Loucy (cell line): ENCODE measurements around the gene SPECC1.

Source experiments
- H2AFZ ChIP-seq: fragments of 200-600 bp; sonication (generic); 2 replicates; pipeline ENCODE4 v1.6.0; 2016; ENCODE audit warnings: antibody characterized with exemption, mild to moderate bottlenecking, low read length, moderate library complexity
- H3F3A ChIP-seq: fragments of 200-600 bp; 2 replicates; pipeline ENCODE4 v1.6.0; 2016; ENCODE audit warnings: antibody characterized with exemption, low read depth, mild to moderate bottlenecking
- H3K27me3 ChIP-seq: fragments of 200-600 bp; sonication (generic); 2 replicates; pipeline ENCODE4 v1.6.1; 2014; ENCODE audit warnings: low read length, mild to moderate bottlenecking; ENCODE audit not compliant: insufficient read depth, poor library complexity, severe bottlenecking
- H3K36me3 ChIP-seq: fragments of 200-600 bp; sonication (generic); 2 replicates; pipeline ENCODE4 v1.6.1; 2016; ENCODE audit warnings: low read length; ENCODE audit not compliant: insufficient read depth
- H3K4me1 ChIP-seq: fragments of 200-600 bp; sonication (generic); 2 replicates; pipeline ENCODE4 v1.5.1; 2014; ENCODE audit warnings: low read length, mild to moderate bottlenecking; ENCODE audit not compliant: insufficient read depth, poor library complexity, severe bottlenecking
- H3K4me2 ChIP-seq: fragments of 200-600 bp; sonication (generic); 2 replicates; pipeline ENCODE4 v1.6.0; 2014; ENCODE audit warnings: antibody characterized with exemption, low read length, low read depth, mild to moderate bottlenecking; ENCODE audit not compliant: poor library complexity, severe bottlenecking
- H3K4me3 ChIP-seq: fragments of 200-600 bp; sonication (generic); 2 replicates; pipeline ENCODE4 v1.5.1; 2014; ENCODE audit warnings: low read length, mild to moderate bottlenecking, mixed read lengths; ENCODE audit not compliant: poor library complexity, severe bottlenecking
- H3K79me2 ChIP-seq: fragments of 200-600 bp; sonication (generic); 2 replicates; pipeline ENCODE4 v1.6.1; 2014; ENCODE audit warnings: low read length; ENCODE audit not compliant: insufficient read depth
- H3K9ac ChIP-seq: fragments of 200-600 bp; sonication (generic); 2 replicates; pipeline ENCODE4 v1.6.0; 2014; ENCODE audit warnings: mild to moderate bottlenecking, low read depth, low read length, moderate library complexity; ENCODE audit not compliant: poor library complexity, severe bottlenecking
- H3K9me2 ChIP-seq: fragments of 200-600 bp; sonication (generic); replicated peaks from 2 replicates; pipeline ENCODE4 v1.6.1; 2016; ENCODE audit warnings: low read depth, low read length, mixed read lengths
- H3K9me3 ChIP-seq: fragments of 200-600 bp; sonication (generic); 2 replicates; pipeline ENCODE4 v1.6.1; 2014; ENCODE audit warnings: mild to moderate bottlenecking, antibody characterized with exemption, low read length, low read depth; ENCODE audit not compliant: insufficient read depth
- H4K20me1 ChIP-seq: fragments of 200-600 bp; sonication (generic); 2 replicates; pipeline ENCODE4 v1.6.0; 2014; ENCODE audit warnings: antibody characterized with exemption, low read length, mild to moderate bottlenecking; ENCODE audit not compliant: insufficient read depth, poor library complexity, severe bottlenecking
- EZH2phosphoT487 ChIP-seq: fragments of 200-600 bp; IDR thresholded peaks from 2 replicates; pipeline ENCODE4 v1.6.1; 2018; ENCODE audit warnings: antibody characterized with exemption, mild to moderate bottlenecking, moderate library complexity, borderline replicate concordance
- TF ChIP-seq, protein P1 (sequence below): fragments of 200-600 bp; sonication (generic); conservative IDR thresholded peaks from 2 replicates; pipeline ENCODE4 v1.5.1; 2014; ENCODE audit warnings: mild to moderate bottlenecking, antibody characterized with exemption, low read length

SPECC1 gene

DNA sequence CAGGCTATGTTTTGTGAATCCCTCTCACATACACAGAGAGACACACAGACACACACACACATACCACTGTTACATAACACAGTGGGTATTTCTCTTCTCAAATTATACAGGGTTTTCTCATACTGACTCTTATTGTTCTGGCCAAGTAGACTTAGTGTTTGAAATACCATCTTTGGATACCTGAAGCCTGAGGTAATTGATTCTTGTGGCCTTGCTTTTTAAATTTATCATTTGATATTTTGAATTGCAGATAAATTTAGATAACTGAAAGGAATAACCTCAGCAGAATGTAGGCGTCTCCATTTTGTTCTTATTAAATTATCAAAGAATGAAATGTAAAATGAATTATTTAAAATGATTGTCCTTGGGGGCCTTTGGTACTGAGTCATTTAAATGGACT is 234.4 kb downstream of the SPECC1 start:
- TF ChIP-seq, protein P1, sequence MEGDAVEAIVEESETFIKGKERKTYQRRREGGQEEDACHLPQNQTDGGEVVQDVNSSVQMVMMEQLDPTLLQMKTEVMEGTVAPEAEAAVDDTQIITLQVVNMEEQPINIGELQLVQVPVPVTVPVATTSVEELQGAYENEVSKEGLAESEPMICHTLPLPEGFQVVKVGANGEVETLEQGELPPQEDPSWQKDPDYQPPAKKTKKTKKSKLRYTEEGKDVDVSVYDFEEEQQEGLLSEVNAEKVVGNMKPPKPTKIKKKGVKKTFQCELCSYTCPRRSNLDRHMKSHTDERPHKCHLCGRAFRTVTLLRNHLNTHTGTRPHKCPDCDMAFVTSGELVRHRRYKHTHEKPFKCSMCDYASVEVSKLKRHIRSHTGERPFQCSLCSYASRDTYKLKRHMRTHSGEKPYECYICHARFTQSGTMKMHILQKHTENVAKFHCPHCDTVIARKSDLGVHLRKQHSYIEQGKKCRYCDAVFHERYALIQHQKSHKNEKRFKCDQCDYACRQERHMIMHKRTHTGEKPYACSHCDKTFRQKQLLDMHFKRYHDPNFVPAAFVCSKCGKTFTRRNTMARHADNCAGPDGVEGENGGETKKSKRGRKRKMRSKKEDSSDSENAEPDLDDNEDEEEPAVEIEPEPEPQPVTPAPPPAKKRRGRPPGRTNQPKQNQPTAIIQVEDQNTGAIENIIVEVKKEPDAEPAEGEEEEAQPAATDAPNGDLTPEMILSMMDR = no peak
- TF ChIP-seq EZH2phosphoT487 = no peak
- H3K9me3 ChIP-seq = no peaks in the 10 kb centered on the region
- no peak overlapping the region for H3K4me3 ChIP-seq
- no peak overlapping the region for H2AFZ ChIP-seq
- H3K79me2 ChIP-seq = no peaks in the 10 kb centered on the region
- H3K4me2 ChIP-seq = no peak overlapping the region
- no peaks in the 10 kb centered on the region for H3K27me3 ChIP-seq
- H3F3A ChIP-seq = no peaks in the 10 kb centered on the region
- H3K9me2 ChIP-seq = no peaks in the 10 kb centered on the region
- H3K36me3 ChIP-seq = peaks cover 7% of the 10 kb centered on the region; the same call in 1 of the 2 replicates
- H4K20me1 ChIP-seq = no peaks in the 10 kb centered on the region
- H3K4me1 ChIP-seq = peaks cover 16% of the 10 kb centered on the region
- H3K9ac ChIP-seq = no peak overlapping the region

DNA sequence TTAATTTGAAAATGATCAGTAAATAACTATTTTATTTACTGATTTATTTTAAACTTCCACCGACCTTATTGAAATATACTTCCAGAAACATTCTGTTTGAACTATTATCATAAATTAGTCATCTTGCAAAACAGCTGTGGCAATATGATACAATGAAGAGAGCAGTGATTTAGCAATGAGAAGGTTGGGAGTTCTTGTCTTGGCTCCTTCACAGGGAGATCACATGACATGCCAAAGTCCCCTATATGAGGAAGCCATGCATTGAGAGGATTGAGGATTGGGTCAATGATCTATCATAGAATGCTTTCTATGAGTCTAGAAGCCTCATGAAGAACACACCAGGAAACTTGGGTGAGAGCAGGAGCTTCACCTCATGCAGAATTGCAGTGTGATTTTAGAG is 235.5 kb downstream of the SPECC1 start:
- no peaks in the 10 kb centered on the region for H3F3A ChIP-seq
- no peaks in the 10 kb centered on the region for H4K20me1 ChIP-seq
- H2AFZ ChIP-seq = no peak overlapping the region
- H3K27me3 ChIP-seq = no peaks in the 10 kb centered on the region
- no peaks in the 10 kb centered on the region for H3K9me2 ChIP-seq
- H3K9ac ChIP-seq = no peak overlapping the region
- H3K79me2 ChIP-seq = no peaks in the 10 kb centered on the region
- no peak overlapping the region for H3K4me3 ChIP-seq
- H3K4me1 ChIP-seq = peaks cover 16% of the 10 kb centered on the region
- H3K9me3 ChIP-seq = no peaks in the 10 kb centered on the region
- H3K4me2 ChIP-seq = no peak overlapping the region
- TF ChIP-seq EZH2phosphoT487 = no peak
- TF ChIP-seq, protein P1 = no peak
- 0 out of 2 replicates have a peak, but pooled peaks cover 7% of the 10 kb centered on the region for H3K36me3 ChIP-seq

DNA sequence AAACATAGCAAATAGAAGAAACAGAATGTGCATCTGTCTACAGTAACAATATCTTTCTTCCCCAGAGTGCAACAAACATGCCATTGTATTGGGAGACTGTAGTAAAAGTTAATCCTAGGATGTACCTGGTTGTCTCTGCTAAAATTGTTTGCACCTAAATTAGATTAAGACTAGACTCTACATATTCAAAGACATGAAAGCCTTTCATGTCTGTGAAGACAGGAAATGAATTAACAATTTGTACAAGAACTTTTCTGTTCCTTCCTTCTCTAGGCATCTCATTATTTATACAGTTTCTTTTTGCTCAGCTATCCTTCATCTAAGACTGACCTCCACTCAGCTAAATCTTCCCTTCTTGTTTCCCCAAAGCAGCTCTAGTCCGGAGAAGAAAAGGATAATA is 237.5 kb downstream of the SPECC1 start:
- no peaks in the 10 kb centered on the region for H3K9me3 ChIP-seq
- peaks cover 16% of the 10 kb centered on the region for H3K4me1 ChIP-seq
- no peak overlapping the region for H3K9ac ChIP-seq
- peak overlapping the region; percentile 38 for H3K4me2 ChIP-seq
- H3K4me3 ChIP-seq = no peak overlapping the region
- no peaks in the 10 kb centered on the region for H3K79me2 ChIP-seq
- TF ChIP-seq EZH2phosphoT487 = no peak
- TF ChIP-seq, protein P1 = no peak
- no peaks in the 10 kb centered on the region for H3F3A ChIP-seq
- no peaks in the 10 kb centered on the region for H3K9me2 ChIP-seq
- no peaks in the 10 kb centered on the region for H4K20me1 ChIP-seq
- H3K36me3 ChIP-seq = 0 out of 2 replicates have a peak, but pooled peaks cover 7% of the 10 kb centered on the region
- no peaks in the 10 kb centered on the region for H3K27me3 ChIP-seq
- H2AFZ ChIP-seq = no peak overlapping the region
